B cell (primary cell): ENCODE measurements around the gene SLC38A10. TPM values are rescaled to one million over a fixed set of nuclear protein-coding genes. Genes with fewer than 3 reads are reported as not detected.

ENCODE experiments used
- ATAC-seq: fragments of 200-7000 bp; cut with Tn5 transposase; one replicate; pipeline ENCODE4 v1.10.0; 2021; ENCODE audit warnings: low read depth, mild to moderate bottlenecking, moderate number of reproducible peaks, moderate library complexity
- CTCF ChIA-PET: fragments of 350-600 bp; sonication (Branson Sonifier 250); formaldehyde crosslinking; loops from one replicate; lab custom pipeline; 2021; ENCODE audit warnings: antibody characterized with exemption, inconsistent platforms; lab: Charles Lee
- POLR2A ChIA-PET: fragments of 350-600 bp; sonication (Branson Sonifier 250); formaldehyde crosslinking; loops from one replicate; lab custom pipeline; 2021; ENCODE audit warnings: antibody characterized with exemption; lab: Charles Lee
- DNase-seq: peaks from one replicate; pipeline ENCODE4 v3.0.0; 2013
- H2AFZ ChIP-seq: 2 replicates; pipeline ENCODE4 v1.6.1; 2012; ENCODE audit warnings: mild to moderate bottlenecking, low read depth, low read length; ENCODE audit not compliant: insufficient read depth, poor library complexity, severe bottlenecking
- H3K27ac ChIP-seq, 2 donors: 1 replicate in 1 of 2; 2 replicates in 1 of 2; pipeline ENCODE4 v1.5.1; 2012 to 2013; ENCODE audit warnings: low read length in 2 of 2, mild to moderate bottlenecking in 2 of 2, moderate library complexity in 1 of 2
- H3K27me3 ChIP-seq, 4 experiments: fragments of 200-600 bp in 1 of 4; sonication (generic) in 1 of 4; replicated peaks in 1 of 4; 1 replicate in 2 of 4; 2 replicates in 2 of 4; pipeline versions ENCODE4 v1.6.1 to v1.7.0; 2013 to 2016; ENCODE audit warnings: low read length in 3 of 4, mild to moderate bottlenecking in 2 of 4, mixed read lengths in 1 of 4, moderate library complexity in 1 of 4; ENCODE audit not compliant: insufficient read depth in 4 of 4, control insufficient read depth in 3 of 4; ENCODE audit errors: control extremely low read depth in 1 of 4
- H3K36me3 ChIP-seq, 2 experiments: replicated peaks in 1 of 2; 1 replicate in 1 of 2; 2 replicates in 1 of 2; pipeline versions ENCODE4 v1.6.1 to v1.7.1; 2013; ENCODE audit warnings: low read length in 1 of 2; ENCODE audit not compliant: insufficient read depth in 2 of 2, control insufficient read depth in 1 of 2; ENCODE audit errors: control extremely low read depth in 1 of 2, extremely low read depth in 1 of 2
- H3K4me1 ChIP-seq, 2 donors: fragments of 200-600 bp in 1 of 2; sonication (generic) in 1 of 2; 1 replicate in 1 of 2; 2 replicates in 1 of 2; pipeline versions ENCODE4 v1.5.1 to v1.6.1; 2013 to 2017; ENCODE audit warnings: low read length in 2 of 2; ENCODE audit not compliant: control insufficient read depth in 2 of 2, insufficient read depth in 2 of 2
- H3K4me2 ChIP-seq: replicated peaks from 2 replicates; pipeline ENCODE3; 2012; ENCODE audit warnings: mild to moderate bottlenecking, low read depth, low read length; ENCODE audit not compliant: poor library complexity, severe bottlenecking
- H3K4me3 ChIP-seq, 5 experiments: fragments of 200-600 bp in 1 of 5; sonication (generic) in 1 of 5; 1 replicate in 3 of 5; 2 replicates in 2 of 5; pipeline versions ENCODE4 v1.5.1 to v1.7.0; 2011 to 2016; ENCODE audit warnings: low read length in 4 of 5, mild to moderate bottlenecking in 4 of 5, low read depth in 2 of 5, control low read depth in 1 of 5, moderate library complexity in 1 of 5; ENCODE audit not compliant: insufficient read depth in 1 of 5; ENCODE audit errors: control extremely low read depth in 1 of 5, extremely low read depth in 1 of 5
- H3K79me2 ChIP-seq: fragments of 200-600 bp; sonication (generic); one replicate; pipeline ENCODE4 v1.6.0; 2016; ENCODE audit warnings: low read length; ENCODE audit not compliant: control insufficient read depth, insufficient read depth
- H3K9ac ChIP-seq: fragments of 200-600 bp; sonication (generic); 2 replicates; pipeline ENCODE4 v1.6.1; 2017; ENCODE audit warnings: mild to moderate bottlenecking, low read length, moderate library complexity
- H3K9me3 ChIP-seq, 3 donors: one replicate each; pipeline versions ENCODE4 v1.6.1 to v1.7.1; 2013; ENCODE audit warnings: low read length in 2 of 3; ENCODE audit not compliant: control insufficient read depth in 2 of 3, insufficient read depth in 1 of 3; ENCODE audit errors: control extremely low read depth in 1 of 3
- H4K20me1 ChIP-seq: 2 replicates; pipeline ENCODE4 v1.6.0; 2012; ENCODE audit warnings: mild to moderate bottlenecking, low read length; ENCODE audit not compliant: insufficient read depth, control insufficient read depth, poor library complexity, severe bottlenecking
- H3K27ac Mint-ChIP-seq: one replicate; pipeline ENCODE4 v1.8.0; 2021; ENCODE audit warnings: mixed read lengths
- H3K27me3 Mint-ChIP-seq: one replicate; pipeline ENCODE4 v1.8.0; 2021; ENCODE audit warnings: mixed read lengths
- H3K4me1 Mint-ChIP-seq: one replicate; pipeline ENCODE4 v1.8.0; 2021; ENCODE audit warnings: mixed read lengths
- H3K4me3 Mint-ChIP-seq: one replicate; pipeline ENCODE4 v1.8.0; 2021; ENCODE audit warnings: mixed read lengths
- H3K9me3 Mint-ChIP-seq: one replicate; pipeline ENCODE4 v1.8.0; 2022; ENCODE audit warnings: mixed read lengths; ENCODE audit not compliant: insufficient read depth
- CTCF ChIP-seq: fragments of 200-600 bp; IDR thresholded peaks from one replicate; pipeline ENCODE4 v1.8.0; 2022; ENCODE audit warnings: antibody characterized with exemption, mild to moderate bottlenecking
- EZH2 ChIP-seq: IDR thresholded peaks from 2 replicates; pipeline ENCODE4 v1.6.1; 2012; ENCODE audit warnings: borderline replicate concordance, low read depth, mild to moderate bottlenecking, moderate library complexity, low read length; ENCODE audit not compliant: insufficient read depth, poor library complexity, severe bottlenecking
- WGBS: methylation state at CpG from one replicate; pipeline ENCODE4 v1.1.5; 2013; ENCODE audit warnings: missing lambda C conversion rate; ENCODE audit not compliant: insufficient coverage; 5-methylcytosine and 5-hydroxymethylcytosine counted together
- intact Hi-C: fragments of 100-400 bp; cut with micrococcal nuclease; formaldehyde crosslinking; loops from one replicate; pipeline ENCODE4 v1.10.0; 2022
- polyA plus RNA-seq: library from polyadenylated mRNA; depleted of rRNA; stranded (reverse); fragments of >200 nt; gene quantifications from 2 replicates; pipeline ENCODE4 v1.2.3, GENCODE V29; 2012
- total RNA-seq, 2 donors: library from RNA; stranded (reverse); fragments of 120-200 nt in 1 of 2; gene quantifications; 1 replicate in 1 of 2; 2 replicates in 1 of 2; pipeline versions ENCODE4 v1.2.3 to v1.2.4, GENCODE V29; 2013 to 2022

SLC38A10 gene
- total and polyA plus RNA-seq, 2 donors (not counting 1 experiment from before 2014, with no cell fraction given), result 76.1 to 104 TPM

DNA sequence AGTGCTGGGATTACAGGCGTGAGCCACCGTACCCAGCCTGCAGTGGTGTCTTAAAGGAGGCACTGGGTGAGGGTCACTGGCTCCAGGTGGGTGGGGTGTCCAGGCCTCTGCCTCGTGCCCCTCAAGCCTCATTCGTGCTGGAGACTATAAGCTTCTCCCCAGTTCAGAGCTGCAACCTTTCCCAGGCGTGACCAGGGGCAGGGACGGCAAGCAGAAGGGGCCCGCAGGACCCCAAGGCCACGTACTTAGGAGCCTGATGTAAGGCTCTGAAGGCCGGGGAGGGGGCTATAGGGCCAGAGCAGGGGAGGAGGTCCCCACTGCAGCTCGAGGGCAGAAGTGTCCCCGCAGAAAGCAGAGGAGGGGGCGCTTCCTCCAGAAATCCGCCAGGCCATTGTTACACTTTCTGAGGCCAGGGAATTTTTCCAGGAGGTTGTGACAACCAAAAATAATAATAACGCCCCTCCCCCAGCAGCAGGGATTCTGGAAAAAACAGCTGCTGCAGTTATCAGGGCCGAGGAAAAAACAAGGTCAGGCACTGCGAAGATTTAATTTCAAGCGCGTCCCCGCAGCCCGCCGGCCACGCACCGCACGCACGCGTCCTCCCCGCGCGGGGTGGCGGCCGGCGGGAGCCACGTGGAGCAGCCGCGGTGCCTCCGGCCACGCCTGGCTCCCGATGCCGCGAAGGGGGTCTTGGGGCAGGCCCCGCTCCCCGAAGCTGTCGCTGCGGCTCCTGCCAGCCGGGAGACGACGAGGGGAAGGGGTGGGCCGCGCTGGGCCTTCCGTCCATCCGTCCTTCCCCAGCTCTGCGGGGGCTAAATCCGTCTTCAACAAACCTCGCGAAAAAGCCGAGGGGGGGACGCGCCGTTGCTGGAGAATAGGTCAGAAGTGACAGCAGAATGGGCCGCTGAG is 45.8 kb upstream of the SLC38A10 start:
- Histone ChIP-seq H3K27me3 (peaks cover 0 to 72% (median 41%) of the 10 kb centered on the region in 4 experiments), H3K27ac (no peak overlapping the region), H3K79me2 (no peaks in the 10 kb centered on the region), H3K4me3 (no peak overlapping the region), H2AFZ (no peak overlapping the region), H3K9me3 (peaks cover 0 to 37% (median 0%) of the 10 kb centered on the region in 3 donors), H4K20me1 (peaks cover 12% of the 10 kb centered on the region), H3K4me2 (peak overlapping the region; percentile 19), H3K36me3 (no peaks in the 10 kb centered on the region), H3K9ac (no peak overlapping the region), H3K4me1 (peaks cover 28 to 34% of the 10 kb centered on the region in 2 donors)
- TF ChIP-seq CTCF, result no peak
- no peak for TF ChIP-seq EZH2
- intact Hi-C loops, result no loop called here
- no peak for ATAC-seq
- peaks cover 19% of the 10 kb centered on the region for H3K4me1 Mint-ChIP-seq
- no peaks in the 10 kb centered on the region for H3K9me3 Mint-ChIP-seq
- peaks cover 35% of the 10 kb centered on the region for H3K27me3 Mint-ChIP-seq
- no peak overlapping the region for H3K4me3 Mint-ChIP-seq
- CTCF ChIA-PET, result no interaction called here
- POLR2A ChIA-PET, result no interaction called here
- H3K27ac Mint-ChIP-seq, result no peak overlapping the region
- 56% methylated on average over 57 of the region's 60 CpGs for WGBS
- DNase-seq, result no peak
